ENCODE data around the gene NAP1L4.

Gene NAP1L4

GRCh38 chr11:2930704-2931419 lies 61.3 kb downstream of the NAP1L4 start:
- TF ChIP-seq CTCF (conservative IDR thresholded peaks at IDR 0.05; ENCODE audit: low read length), result peak; percentile 41
- no peak for DNase-seq (ENCODE audit: low read depth)
- peak overlapping the region; percentile 59 for H3K4me3 ChIP-seq (ENCODE audit: low read length)

GRCh38 chr11:2929950-2930703 lies 62.0 kb downstream of the NAP1L4 start:
- peak overlapping the region; percentile 59 for H3K4me3 ChIP-seq (ENCODE audit: low read length)

GRCh38 chr11:2929531-2929949 lies 62.6 kb downstream of the NAP1L4 start:
- DNase-seq (ENCODE audit: low read depth), result peak; percentile 72
- TF ChIP-seq CTCF (conservative IDR thresholded peaks at IDR 0.05; ENCODE audit: low read length), result no peak
- H3K4me3 ChIP-seq (ENCODE audit: low read length), result peak overlapping the region; percentile 59

More at GRCh38 chr11:2929950-2930703, 62.0 kb downstream of the NAP1L4 start:
- DNase-seq (ENCODE audit: low read depth), result peak; percentile 28
- TF ChIP-seq CTCF (conservative IDR thresholded peaks at IDR 0.05; ENCODE audit: low read length), result peak; percentile 55

- peak; percentile 76 for DNase-seq (ENCODE audit: low read depth)
- peak; percentile 8; the same call in 1 of the 2 replicates for TF ChIP-seq CTCF (conservative IDR thresholded peaks at IDR 0.05; ENCODE audit: low read length)
- peak within 1 kb of the TSS; percentile 72 for H3K4me3 ChIP-seq (ENCODE audit: low read length)
Observed at GRCh38 chr11:2928605-2929530, 63.3 kb downstream of the NAP1L4 start, which contains the start of gene PHLDA2. PHLDA2 (minus strand) TSS chr11:2929420; CDS start chr11:2929364, 56 bp downstream.

- no peak for TF ChIP-seq CTCF (conservative IDR thresholded peaks at IDR 0.05; ENCODE audit: low read length)
- H3K4me3 ChIP-seq (ENCODE audit: low read length), result peak overlapping the region; percentile 72
- DNase-seq (ENCODE audit: low read depth), result peak; percentile 23
Observed at GRCh38 chr11:2927851-2928604, 64.1 kb downstream of the NAP1L4 start.

GRCh38 chr11:2927121-2927800 lies 64.9 kb downstream of the NAP1L4 start:
- peak overlapping the region; percentile 72 for H3K4me3 ChIP-seq (ENCODE audit: low read length)
- no peak for TF ChIP-seq CTCF (conservative IDR thresholded peaks at IDR 0.05; ENCODE audit: low read length)
- no peak for DNase-seq (ENCODE audit: low read depth)

All from AG10803 (cell line).